Measurements from ENCODE around the gene ATP8B1.

The ATP8B1 gene

DNA sequence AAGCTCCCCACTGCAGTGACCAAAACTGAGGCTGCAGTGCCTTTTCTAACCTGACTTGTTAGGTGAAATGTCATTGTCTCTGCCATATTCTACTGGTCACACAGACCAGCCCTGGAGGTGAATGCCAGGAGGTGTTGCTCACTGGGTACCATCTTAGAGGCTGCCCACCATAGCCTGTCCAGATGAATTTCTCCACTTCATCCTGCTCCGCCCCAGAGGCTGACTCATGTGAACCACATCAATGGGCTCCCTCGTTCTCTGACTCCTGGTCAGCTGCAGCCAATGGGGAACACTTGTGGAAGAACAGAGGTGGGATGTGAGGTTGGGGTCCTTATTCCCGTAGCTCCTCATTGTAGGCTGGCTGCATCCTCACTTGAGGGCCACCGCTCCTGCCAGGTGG is 178.1 kb downstream of the ATP8B1 start:
- DNase-seq (ENCODE audit: low read depth) = no peak
- TF ChIP-seq, protein P1, sequence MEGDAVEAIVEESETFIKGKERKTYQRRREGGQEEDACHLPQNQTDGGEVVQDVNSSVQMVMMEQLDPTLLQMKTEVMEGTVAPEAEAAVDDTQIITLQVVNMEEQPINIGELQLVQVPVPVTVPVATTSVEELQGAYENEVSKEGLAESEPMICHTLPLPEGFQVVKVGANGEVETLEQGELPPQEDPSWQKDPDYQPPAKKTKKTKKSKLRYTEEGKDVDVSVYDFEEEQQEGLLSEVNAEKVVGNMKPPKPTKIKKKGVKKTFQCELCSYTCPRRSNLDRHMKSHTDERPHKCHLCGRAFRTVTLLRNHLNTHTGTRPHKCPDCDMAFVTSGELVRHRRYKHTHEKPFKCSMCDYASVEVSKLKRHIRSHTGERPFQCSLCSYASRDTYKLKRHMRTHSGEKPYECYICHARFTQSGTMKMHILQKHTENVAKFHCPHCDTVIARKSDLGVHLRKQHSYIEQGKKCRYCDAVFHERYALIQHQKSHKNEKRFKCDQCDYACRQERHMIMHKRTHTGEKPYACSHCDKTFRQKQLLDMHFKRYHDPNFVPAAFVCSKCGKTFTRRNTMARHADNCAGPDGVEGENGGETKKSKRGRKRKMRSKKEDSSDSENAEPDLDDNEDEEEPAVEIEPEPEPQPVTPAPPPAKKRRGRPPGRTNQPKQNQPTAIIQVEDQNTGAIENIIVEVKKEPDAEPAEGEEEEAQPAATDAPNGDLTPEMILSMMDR (IDR thresholded peaks at IDR 0.05; ENCODE audit: low read depth, low read length) = no peak
- TF ChIP-seq, protein P2, sequence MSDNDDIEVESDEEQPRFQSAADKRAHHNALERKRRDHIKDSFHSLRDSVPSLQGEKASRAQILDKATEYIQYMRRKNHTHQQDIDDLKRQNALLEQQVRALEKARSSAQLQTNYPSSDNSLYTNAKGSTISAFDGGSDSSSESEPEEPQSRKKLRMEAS (IDR thresholded peaks at IDR 0.05; ENCODE audit: low read depth, low read length) = no peak
- no peak for TF ChIP-seq MYC (IDR thresholded peaks at IDR 0.05; ENCODE audit: low read depth, low read length)
- no peak for TF ChIP-seq POLR2A (IDR thresholded peaks at IDR 0.05; ENCODE audit: extremely low read depth, insufficient read length)

DNA sequence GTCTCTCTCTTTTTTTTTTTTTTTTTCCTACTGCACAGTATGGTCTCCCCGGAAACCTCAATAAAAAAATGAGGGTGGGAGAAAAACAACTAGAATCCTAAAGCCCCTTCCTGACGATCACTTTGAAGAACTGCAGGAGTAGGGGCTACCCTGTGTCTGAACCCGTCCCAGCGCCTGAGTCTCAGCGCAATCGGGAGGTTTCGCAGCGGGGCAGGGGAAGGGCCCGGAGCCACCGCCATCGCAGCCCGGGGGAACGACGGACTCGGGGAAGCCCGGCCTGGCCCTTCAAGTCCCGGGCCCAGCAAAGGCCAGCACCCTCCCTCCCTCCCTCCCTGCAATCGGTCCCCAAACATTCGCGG is 181.9 kb downstream of the ATP8B1 start:
- H3K4me3 ChIP-seq (ENCODE audit: low read depth, low read length) = peak overlapping the region; percentile 88
- DNase-seq (ENCODE audit: low read depth) = no peak
- TF ChIP-seq, protein P2 (IDR thresholded peaks at IDR 0.05; ENCODE audit: low read depth, low read length) = no peak
- TF ChIP-seq, protein P1 (IDR thresholded peaks at IDR 0.05; ENCODE audit: low read depth, low read length) = no peak
- TF ChIP-seq POLR2A (IDR thresholded peaks at IDR 0.05; ENCODE audit: extremely low read depth, insufficient read length) = no peak
- TF ChIP-seq MYC (IDR thresholded peaks at IDR 0.05; ENCODE audit: low read depth, low read length) = no peak

More for the DNA sequence above, 178.1 kb downstream of the ATP8B1 start:
- no peak overlapping the region for H3K4me3 ChIP-seq (ENCODE audit: low read depth, low read length)

DNA sequence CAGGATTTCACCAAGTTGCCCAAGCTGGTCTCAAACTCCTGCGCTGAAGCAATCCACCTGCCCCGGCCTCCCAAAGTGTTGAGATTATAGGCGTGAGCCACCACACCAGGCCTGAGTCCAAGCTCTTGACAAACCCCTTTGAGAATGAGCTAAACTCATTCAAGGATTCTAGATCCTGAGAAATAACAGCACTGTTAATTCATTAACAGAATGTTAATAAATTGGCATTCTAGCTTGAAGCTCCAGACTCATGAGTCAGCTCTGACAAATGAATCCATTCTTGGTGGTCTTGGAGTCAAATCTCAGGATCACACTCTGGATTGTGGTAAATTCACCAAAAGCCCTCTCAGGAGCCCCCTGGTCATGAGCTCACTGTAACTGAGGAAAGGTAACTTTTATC is 183.2 kb downstream of the ATP8B1 start:
- H3K4me3 ChIP-seq (ENCODE audit: low read depth, low read length) = peak overlapping the region; percentile 88
- TF ChIP-seq, protein P2 (IDR thresholded peaks at IDR 0.05; ENCODE audit: low read depth, low read length) = no peak
- no peak for TF ChIP-seq POLR2A (IDR thresholded peaks at IDR 0.05; ENCODE audit: extremely low read depth, insufficient read length)
- TF ChIP-seq, protein P1 (IDR thresholded peaks at IDR 0.05; ENCODE audit: low read depth, low read length) = no peak
- no peak for TF ChIP-seq MYC (IDR thresholded peaks at IDR 0.05; ENCODE audit: low read depth, low read length)
- DNase-seq (ENCODE audit: low read depth) = no peak

DNA sequence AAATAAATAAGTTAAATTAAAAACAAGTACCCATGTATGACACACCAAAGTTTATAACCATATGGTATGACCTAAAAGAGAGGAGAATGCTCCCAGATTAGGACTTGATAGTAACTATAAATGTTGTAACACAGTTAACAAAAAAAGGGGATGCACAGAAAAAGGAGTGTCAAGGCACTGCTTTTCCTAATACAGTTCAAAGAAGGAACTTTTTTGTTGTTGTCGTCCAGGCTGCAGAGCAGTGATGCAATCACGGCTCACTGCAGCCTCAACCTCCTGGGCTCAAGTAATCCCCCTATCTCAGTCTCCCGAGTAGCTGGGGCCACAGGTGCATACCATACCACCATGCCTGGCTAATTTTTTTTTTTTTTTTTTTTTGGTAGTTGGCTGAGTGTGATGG is 184.2 kb downstream of the ATP8B1 start:
- H3K4me3 ChIP-seq (ENCODE audit: low read depth, low read length) = peak overlapping the region; percentile 13
- DNase-seq (ENCODE audit: low read depth) = peak; percentile 44
- TF ChIP-seq, protein P1 (IDR thresholded peaks at IDR 0.05; ENCODE audit: low read depth, low read length) = no peak
- TF ChIP-seq POLR2A (IDR thresholded peaks at IDR 0.05; ENCODE audit: extremely low read depth, insufficient read length) (no peak), MYC (IDR thresholded peaks at IDR 0.05; ENCODE audit: low read depth, low read length) (no peak)
- TF ChIP-seq, protein P2 (IDR thresholded peaks at IDR 0.05; ENCODE audit: low read depth, low read length) = no peak

DNA sequence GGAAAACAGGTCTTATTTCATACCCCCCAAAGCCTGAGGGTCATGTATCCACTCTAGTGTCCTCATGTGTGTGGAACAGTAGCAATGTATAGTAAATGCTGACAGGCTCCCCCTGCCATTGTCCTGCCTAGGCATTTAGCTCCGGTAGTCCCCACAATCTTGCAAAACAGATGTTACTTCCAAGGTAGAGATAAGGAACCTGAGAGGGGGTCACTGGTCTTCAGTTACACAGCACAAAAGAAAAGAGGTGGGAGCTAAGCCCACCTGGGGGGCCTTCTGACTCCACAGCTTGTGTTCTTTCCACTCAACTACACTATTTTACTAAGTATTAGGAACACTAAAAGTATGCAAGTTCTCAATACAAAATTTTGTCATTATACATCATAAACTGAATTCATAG is 199.2 kb downstream of the ATP8B1 start:
- H3K4me3 ChIP-seq (ENCODE audit: low read depth, low read length) = no peak overlapping the region
- no peak for TF ChIP-seq MYC (IDR thresholded peaks at IDR 0.05; ENCODE audit: low read depth, low read length)
- TF ChIP-seq, protein P2 (IDR thresholded peaks at IDR 0.05; ENCODE audit: low read depth, low read length) = no peak
- DNase-seq (ENCODE audit: low read depth) = no peak

All from NB4 (cell line).